IMR-90 (cell line): ENCODE data around the gene CLEC1A. TPM values are rescaled to one million over a fixed set of nuclear protein-coding genes. Genes with fewer than 3 reads are reported as not detected.

Experiments
- ATAC-seq: fragments of 200-7000 bp; cut with Tn5 transposase; 2 replicates; pipeline ENCODE4 v1.9.1; 2020; ENCODE audit warnings: low read depth, mild to moderate bottlenecking, moderate library complexity
- BruUV-seq: library from RNA; stranded (reverse); fragments of 400-500 nt; replicated peaks from 2 replicates; lab custom pipeline; 2021; lab: Mats Ljungman, UMichigan
- CTCF ChIA-PET: fragments of 300-600 bp; formaldehyde crosslinking; extraction: SDS; loops from one replicate; lab custom pipeline; 2021; ENCODE audit warnings: antibody characterized with exemption; lab: Yijun Ruan, JAX
- POLR2A ChIA-PET: fragments of 300-600 bp; sonication (Branson Sonifier 250); formaldehyde crosslinking; loops from one replicate; lab custom pipeline; 2022; ENCODE audit warnings: antibody characterized with exemption; ENCODE audit not compliant: unreplicated experiment; lab: Charles Lee
- DNase-seq: peaks from one replicate; pipeline ENCODE4 v3.0.0; 2013
- H2AFZ ChIP-seq: replicated peaks from 2 replicates; pipeline ENCODE3; 2013; ENCODE audit warnings: low read length, mild to moderate bottlenecking; ENCODE audit not compliant: poor library complexity
- H2AK5ac ChIP-seq: 2 replicates; pipeline ENCODE4 v1.6.1; 2013; ENCODE audit warnings: low read depth, low read length, inconsistent platforms
- H2AK9ac ChIP-seq: replicated peaks from 2 replicates; pipeline ENCODE3; 2013; ENCODE audit warnings: mild to moderate bottlenecking, low read depth, low read length, moderate library complexity; ENCODE audit not compliant: poor library complexity
- H2BK120ac ChIP-seq: 2 replicates; pipeline ENCODE4 v1.6.1; 2013; ENCODE audit warnings: low read depth, low read length, inconsistent platforms
- H2BK15ac ChIP-seq: 3 replicates; pipeline ENCODE4 v1.6.1; 2013; ENCODE audit warnings: low read depth, low read length, inconsistent platforms
- H2BK20ac ChIP-seq: 2 replicates; pipeline ENCODE4 v1.6.1; 2013; ENCODE audit warnings: low read depth, mild to moderate bottlenecking, inconsistent platforms, low read length, moderate library complexity
- H2BK5ac ChIP-seq: 2 replicates; pipeline ENCODE4 v1.6.1; 2013; ENCODE audit warnings: mild to moderate bottlenecking, low read depth, low read length, inconsistent platforms; ENCODE audit not compliant: poor library complexity, severe bottlenecking
- H3K14ac ChIP-seq: replicated peaks from 2 replicates; pipeline ENCODE4 v1.6.1; 2013; ENCODE audit warnings: low read depth, low read length, inconsistent platforms
- H3K18ac ChIP-seq: 2 replicates; pipeline ENCODE4 v1.6.1; 2013; ENCODE audit warnings: low read depth, low read length, control low read depth
- H3K23ac ChIP-seq: 2 replicates; pipeline ENCODE4 v1.6.1; 2013; ENCODE audit warnings: low read depth, low read length, inconsistent platforms
- H3K27ac ChIP-seq: 2 replicates; pipeline ENCODE4 v1.5.1; 2013; ENCODE audit warnings: mild to moderate bottlenecking, control low read depth, low read length; ENCODE audit not compliant: insufficient read depth
- H3K27me3 ChIP-seq: 2 replicates; pipeline ENCODE4 v1.6.1; 2013; ENCODE audit warnings: low read length; ENCODE audit not compliant: control insufficient read depth, insufficient read depth
- H3K36me3 ChIP-seq: 2 replicates; pipeline ENCODE4 v1.6.1; 2013; ENCODE audit warnings: low read length, mixed read lengths; ENCODE audit not compliant: control insufficient read depth, insufficient read depth
- H3K4ac ChIP-seq: 2 replicates; pipeline ENCODE4 v1.6.1; 2013; ENCODE audit warnings: low read depth, low read length, inconsistent platforms
- H3K4me1 ChIP-seq: 2 replicates; pipeline ENCODE4 v1.6.1; 2013; ENCODE audit warnings: low read length, mixed read lengths; ENCODE audit not compliant: control insufficient read depth, insufficient read depth
- H3K4me2 ChIP-seq: 2 replicates; pipeline ENCODE4 v1.6.1; 2013; ENCODE audit warnings: low read depth, mild to moderate bottlenecking, control low read depth, low read length, moderate library complexity
- H3K4me3 ChIP-seq: 2 replicates; pipeline ENCODE4 v1.5.1; 2013; ENCODE audit warnings: low read depth, mild to moderate bottlenecking, control low read depth, low read length, moderate library complexity; ENCODE audit not compliant: insufficient read depth
- H3K56ac ChIP-seq: 2 replicates; pipeline ENCODE4 v1.6.1; 2013; ENCODE audit warnings: low read length, inconsistent platforms; ENCODE audit not compliant: insufficient read depth; ENCODE audit errors: extremely low read depth
- H3K79me1 ChIP-seq, 2 experiments: 2 replicates each; pipeline ENCODE4 v1.6.1; 2013; ENCODE audit warnings: low read length in 2 of 2, inconsistent platforms in 1 of 2, low read depth in 1 of 2
- H3K9ac ChIP-seq: 2 replicates; pipeline ENCODE4 v1.6.1; 2013; ENCODE audit warnings: low read depth, low read length, control low read depth
- H3K9me1 ChIP-seq: 2 replicates; pipeline ENCODE4 v1.6.1; 2013; ENCODE audit warnings: low read length, inconsistent platforms; ENCODE audit not compliant: insufficient read depth
- H3K9me3 ChIP-seq: 2 replicates; pipeline ENCODE4 v1.6.1; 2013; ENCODE audit warnings: low read length; ENCODE audit not compliant: control insufficient read depth, insufficient read depth
- H4K20me1 ChIP-seq: 2 replicates; pipeline ENCODE4 v1.6.1; 2013; ENCODE audit warnings: low read length, inconsistent platforms; ENCODE audit not compliant: insufficient read depth
- H4K5ac ChIP-seq: 2 replicates; pipeline ENCODE4 v1.6.1; 2013; ENCODE audit warnings: mild to moderate bottlenecking, low read depth, low read length, control low read depth
- H4K8ac ChIP-seq, 2 experiments: 2 replicates each; pipeline ENCODE4 v1.6.1; 2013; ENCODE audit warnings: low read depth in 2 of 2, low read length in 2 of 2, control low read depth in 1 of 2, inconsistent platforms in 1 of 2
- H4K91ac ChIP-seq: 2 replicates; pipeline ENCODE4 v1.6.1; 2013; ENCODE audit warnings: low read depth, low read length, inconsistent platforms; ENCODE audit not compliant: insufficient read depth
- BHLHE40 ChIP-seq: fragments of 150-350 bp; IDR thresholded peaks from 2 replicates; pipeline ENCODE4 v1.6.1; 2016; ENCODE audit warnings: mild to moderate bottlenecking, low read depth, low read length
- CEBPB ChIP-seq: IDR thresholded peaks from 2 replicates; pipeline ENCODE4 v1.6.1; 2012; ENCODE audit warnings: low read depth, low read length, improper control_type of control experiment
- CHD1 ChIP-seq: IDR thresholded peaks from 2 replicates; pipeline ENCODE4 v1.6.1; 2012; ENCODE audit warnings: low read depth, low read length, improper control_type of control experiment
- CTCF ChIP-seq: conservative IDR thresholded peaks from 2 replicates; pipeline ENCODE4 v1.5.1; 2012; ENCODE audit warnings: mild to moderate bottlenecking, low read depth, low read length, improper control_type of control experiment
- ELK1 ChIP-seq: fragments of 150-350 bp; IDR thresholded peaks from 2 replicates; pipeline ENCODE4 v1.6.1; 2016; ENCODE audit warnings: low read depth, mild to moderate bottlenecking, low read length, moderate library complexity, borderline replicate concordance
- FOS ChIP-seq: fragments of 150-350 bp; IDR thresholded peaks from 2 replicates; pipeline ENCODE4 v1.6.1; 2016; ENCODE audit warnings: low read depth, low read length
- MAFK ChIP-seq: IDR thresholded peaks from 2 replicates; pipeline ENCODE4 v1.6.1; 2012; ENCODE audit warnings: low read depth, low read length, improper control_type of control experiment
- MAZ ChIP-seq: IDR thresholded peaks from 2 replicates; pipeline ENCODE4 v1.6.1; 2012; ENCODE audit warnings: low read depth, mild to moderate bottlenecking, low read length, improper control_type of control experiment, moderate library complexity, borderline replicate concordance
- POLR2A ChIP-seq: IDR thresholded peaks from 2 replicates; pipeline ENCODE4 v1.6.1; 2012; ENCODE audit warnings: mild to moderate bottlenecking, low read depth, low read length
- RAD21 ChIP-seq: IDR thresholded peaks from 2 replicates; pipeline ENCODE4 v1.6.1; 2012; ENCODE audit warnings: low read length, improper control_type of control experiment
- RCOR1 ChIP-seq: IDR thresholded peaks from 2 replicates; pipeline ENCODE4 v1.6.1; 2012; ENCODE audit warnings: mild to moderate bottlenecking, low read length, improper control_type of control experiment; ENCODE audit not compliant: insufficient replicate concordance
- SMC3 ChIP-seq: fragments of 150-350 bp; IDR thresholded peaks from 2 replicates; pipeline ENCODE4 v1.6.1; 2016; ENCODE audit warnings: low read depth, mild to moderate bottlenecking, antibody characterized with exemption, low read length, moderate library complexity
- USF2 ChIP-seq: fragments of 150-350 bp; IDR thresholded peaks from 2 replicates; pipeline ENCODE4 v1.6.1; 2017; ENCODE audit warnings: mild to moderate bottlenecking, antibody characterized with exemption, low read length, low read depth
- WGBS, 2 experiments: methylation state at CpG; one replicate each; pipeline versions ENCODE4 v1.1.5 to v1.1.7; 2013; ENCODE audit warnings: missing lambda C conversion rate in 2 of 2; ENCODE audit not compliant: insufficient read length in 1 of 2; ENCODE audit errors: extremely low coverage in 2 of 2; 5-methylcytosine and 5-hydroxymethylcytosine counted together
- dilution Hi-C: fragments of 300-500 bp; cut with HindIII; formaldehyde crosslinking; loops from one replicate; pipeline ENCODE4 v1.14.3; 2018; ENCODE audit warnings: low sequenced_read_pairs; ENCODE audit not compliant: unreplicated experiment
- in situ Hi-C: fragments of 300-500 bp; cut with MboI; formaldehyde crosslinking; loops from 3 replicates; pipeline ENCODE4 v1.14.3; 2019; ENCODE audit warnings: low sequenced_read_pairs, inconsistent platforms, mixed read lengths
- intact Hi-C: fragments of 100-400 bp; cut with micrococcal nuclease; formaldehyde crosslinking; loops from 2 replicates; pipeline ENCODE4 v1.10.0; 2022
- polyA plus RNA-seq, 3 experiments: library from polyadenylated mRNA; depleted of rRNA; stranded (reverse); fragments of >200 nt; gene quantifications; 2 replicates each; pipeline ENCODE4 v1.2.3, GENCODE V29; 2012; ENCODE audit warnings: low replicate concordance in 1 of 3
- total RNA-seq: library from RNA; depleted of rRNA; stranded (reverse); fragments of >200 nt; gene quantifications from 2 replicates; pipeline ENCODE4 v1.2.3, GENCODE V29; 2012

CLEC1A gene
- total and polyA plus RNA-seq, 2 of the 4 experiments (the other 2 are of a cell fraction) = not detected

DNA sequence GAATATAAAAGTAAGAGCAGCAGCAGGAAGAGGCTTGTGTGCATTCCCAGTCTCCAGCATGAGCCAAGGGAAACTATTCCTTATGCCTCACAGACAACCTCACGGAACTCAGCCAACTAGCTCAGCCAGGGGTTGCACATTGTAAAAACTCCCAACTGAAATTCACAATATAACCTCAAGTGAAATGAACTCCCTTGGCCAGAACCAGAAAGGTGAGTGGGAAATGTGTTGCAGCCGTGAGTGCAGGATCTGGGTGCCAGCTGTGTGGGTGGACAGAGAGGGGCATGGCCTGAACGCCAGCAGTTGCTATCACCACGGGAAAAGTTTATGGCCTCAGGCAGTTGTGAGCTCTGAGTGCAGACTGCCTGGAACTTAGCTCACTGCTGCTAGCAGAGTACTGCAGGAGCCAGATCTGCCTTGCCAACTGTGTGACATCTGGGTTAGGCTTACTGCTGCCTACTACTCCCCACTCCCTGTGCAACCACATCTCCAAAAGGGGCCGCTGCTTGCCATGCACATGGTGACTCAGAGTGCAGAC, 2.3 kb upstream of the CLEC1A start:
- H3K18ac ChIP-seq = no peak overlapping the region
- no peak overlapping the region for H3K9ac ChIP-seq
- dilution Hi-C loops (no loop called here), intact Hi-C loops (no loop called here), in situ Hi-C loops (no loop called here)
- H4K91ac ChIP-seq = no peak overlapping the region
- H3K56ac ChIP-seq = no peak overlapping the region
- no peaks in the 10 kb centered on the region for H3K9me3 ChIP-seq
- no peak overlapping the region for H2AK9ac ChIP-seq
- H3K4me1 ChIP-seq = peaks cover 1% of the 10 kb centered on the region; the same call in 1 of the 2 replicates
- ChIA-PET CTCF (interaction anchor here (1.1 to 1.5 kb wide), 3 partner anchors 10 to 161 kb away, joined by 3 to 5 read pairs (median 3); no protein-coding TSS in a partner anchor), POLR2A (interaction anchor here (0.6 kb wide), 1 partner anchor 10 kb away, joined by 5 read pairs; no protein-coding TSS in a partner anchor)
- no peak overlapping the region for H3K4ac ChIP-seq
- H2BK15ac ChIP-seq = no peak overlapping the region; the same call in 2 of the 3 replicates
- H4K8ac ChIP-seq = no peak overlapping the region
- H3K36me3 ChIP-seq = no peaks in the 10 kb centered on the region
- H3K14ac ChIP-seq = no peak overlapping the region
- H2AK5ac ChIP-seq = no peak overlapping the region
- peak overlapping the region; percentile 54 for H3K4me2 ChIP-seq
- 58% methylated on average over 2 of the region's 5 CpGs; no CpG with 5 or more reads in 1 of the 2 experiments for WGBS, 2 experiments
- no peak overlapping the region for H3K23ac ChIP-seq
- H3K79me1 ChIP-seq = no peaks in the 10 kb centered on the region
- no peak overlapping the region for H4K5ac ChIP-seq
- no TSS peak for BruUV-seq
- H3K27ac ChIP-seq = no peak overlapping the region
- TF ChIP-seq ELK1 (no peak), SMC3 (no peak), POLR2A (no peak), CEBPB (no peak), RCOR1 (no peak), FOS (no peak), CHD1 (no peak), BHLHE40 (no peak), MAFK (no peak), MAZ (no peak), USF2 (no peak), CTCF (no peak), RAD21 (no peak)
- H2BK20ac ChIP-seq = no peak overlapping the region
- H3K9me1 ChIP-seq = no peaks in the 10 kb centered on the region
- no peaks in the 10 kb centered on the region for H4K20me1 ChIP-seq
- H3K4me3 ChIP-seq = no peak overlapping the region
- H2BK5ac ChIP-seq = no peak overlapping the region
- no peak overlapping the region for H2BK120ac ChIP-seq
- peak; percentile 79 for ATAC-seq
- peak overlapping the region; percentile 49 for H2AFZ ChIP-seq
- peak; percentile 18 for DNase-seq
- H3K27me3 ChIP-seq = no peaks in the 10 kb centered on the region
